Measurements from ENCODE around the gene FXYD1. TPM values are rescaled to one million over a fixed set of nuclear protein-coding genes. Genes with fewer than 3 reads are reported as not detected.

Gene FXYD1
- total and polyA plus RNA-seq, 2 of the 8 experiments (the other 6 are each of a cell fraction or from before 2014, with no cell fraction given) = 1.6 to 8.1 TPM

- H3K4me3 ChIP-seq (ENCODE audit: extremely low read depth in 1 of 4, insufficient read depth in 2 of 4, low read depth in 3 of 4, low read length in 4 of 4) = no peak overlapping the region
- H2AK5ac ChIP-seq (ENCODE audit: low read depth, low read length) = no peak overlapping the region
- H2BK5ac ChIP-seq (ENCODE audit: low read depth, low read length) = no peak overlapping the region
- H3K14ac ChIP-seq (ENCODE audit: insufficient read length) = no peak overlapping the region
- FAIRE-seq (no peak), DNase-seq (ENCODE audit: low read depth in 1 of 2, low spot score in 2 of 2) (no peak)
- H4K8ac ChIP-seq (ENCODE audit: extremely low read depth, insufficient read depth, low read length) = peak overlapping the region; percentile 4; the same call in 1 of the 2 replicates
- H3K18ac ChIP-seq (ENCODE audit: extremely low read depth, low read length) = 0 out of 2 replicates have a peak overlapping the region, but pooled peaks have one; percentile 7
- ChIA-PET POLR2A (ENCODE audit: partially characterized antibody) (interaction anchor here (1.1 to 1.4 kb wide), 5 partner anchors 13 to 44 kb away, joined by 3 to 4 read pairs (median 4); no protein-coding TSS in a partner anchor), CTCF (ENCODE audit: partially characterized antibody) (interaction anchor here (0.9 to 3.4 kb wide), 14 partner anchors 8 to 205 kb away, joined by 3 to 19 read pairs (median 6); partner anchors contain the start of genes FXYD5 and LGI4)
- H3K56ac ChIP-seq (replicated peaks; ENCODE audit: insufficient read length, low read depth, low read length) = no peak overlapping the region
- H3K4ac ChIP-seq (replicated peaks; ENCODE audit: insufficient read length, low read depth, low read length) = no peak overlapping the region
- H3K9ac ChIP-seq (replicated peaks in 1 of 4; ENCODE audit: extremely low read depth in 1 of 4, low read depth in 3 of 4, low read length in 3 of 4) = no peak overlapping the region
- no peak overlapping the region for H2BK120ac ChIP-seq (replicated peaks; ENCODE audit: low read depth, low read length)
- no peak overlapping the region for H4K5ac ChIP-seq (ENCODE audit: insufficient read length, low read depth, low read length)
- H3K9me3 ChIP-seq (ENCODE audit: insufficient read depth in 2 of 2, low read depth in 1 of 2, low read length in 1 of 2) = no peaks in the 10 kb centered on the region
- peaks cover 0 to 3% (median 1%) of the 10 kb centered on the region in 4 experiments; a peak in 3 of 7 replicates for H3K4me1 ChIP-seq (replicated peaks in 1 of 4; ENCODE audit: control insufficient read depth in 3 of 4, insufficient read depth in 4 of 4, low read length in 3 of 4)
- no peak overlapping the region for H3K27ac ChIP-seq (ENCODE audit: low read depth, low read length)
- H4K20me1 ChIP-seq (replicated peaks in 1 of 2; ENCODE audit: control insufficient read depth in 1 of 2, insufficient read depth in 2 of 2, low read length in 2 of 2) = no peaks in the 10 kb centered on the region
- H3K79me1 ChIP-seq (ENCODE audit: low read depth, low read length) = no peaks in the 10 kb centered on the region
- 90% methylated on average over 21 of the region's 21 CpGs; no CpG with 5 or more reads in 1 of the 2 experiments for WGBS, 2 experiments (ENCODE audit: extremely low coverage in 1 of 2, insufficient coverage in 1 of 2, insufficient read length in 1 of 2, insufficient replicate concordance in 2 of 2, low coverage in 1 of 2, low lambda C conversion rate in 2 of 2, missing lambda C conversion rate in 1 of 2)
- H3K79me2 ChIP-seq (ENCODE audit: control insufficient read depth in 1 of 2, insufficient read depth in 2 of 2, low read length in 2 of 2) = no peaks in the 10 kb centered on the region
- TF ChIP-seq POU5F1 (IDR thresholded peaks at IDR 0.05; ENCODE audit: low read depth, low read length) = no peak
- TF ChIP-seq PHF8 (conservative IDR thresholded peaks at IDR 0.05; ENCODE audit: low read depth, low read length) = no peak
- TF ChIP-seq SUZ12 (IDR thresholded peaks at IDR 0.05; ENCODE audit: low read length) = no peak
- no peak for TF ChIP-seq MAFK (IDR thresholded peaks at IDR 0.05; ENCODE audit: low read depth, low read length)
- no peak for TF ChIP-seq CHD1 (IDR thresholded peaks at IDR 0.05; ENCODE audit: low read depth, low read length)
- TF ChIP-seq CEBPB (IDR thresholded peaks at IDR 0.05; ENCODE audit: low read depth, low read length) = no peak
- TF ChIP-seq KDM1A (IDR thresholded peaks at IDR 0.05; ENCODE audit: borderline replicate concordance, low read length) = no peak
- TF ChIP-seq SP4 (IDR thresholded peaks at IDR 0.05; ENCODE audit: low read length) = no peak
- TF ChIP-seq YY1 (IDR thresholded peaks at IDR 0.05; ENCODE audit: low read depth, low read length) = no peak
- no peaks in the 10 kb centered on the region for H3K36me3 ChIP-seq (ENCODE audit: control insufficient read depth in 2 of 4, insufficient read depth in 4 of 4, low read length in 3 of 4)
- H4K91ac ChIP-seq (replicated peaks; ENCODE audit: insufficient read length, low read length) = no peak overlapping the region
- no peaks in the 10 kb centered on the region for H3K27me3 ChIP-seq (replicated peaks in 1 of 4; ENCODE audit: control insufficient read depth in 3 of 4, extremely low read depth in 1 of 4, insufficient read depth in 3 of 4, low read length in 3 of 4)
- no peak overlapping the region for H3K23ac ChIP-seq (ENCODE audit: insufficient read length)
- no peak overlapping the region for H2BK15ac ChIP-seq (ENCODE audit: low read length)
- H2AFZ ChIP-seq (ENCODE audit: low read length) = no peak overlapping the region
- H2BK20ac ChIP-seq (ENCODE audit: low read length) = no peak overlapping the region
- 0 out of 2 replicates have a peak overlapping the region, but pooled peaks have one; percentile 18 for H2BK12ac ChIP-seq (ENCODE audit: low read depth, low read length)
- H3K4me2 ChIP-seq (ENCODE audit: insufficient read depth in 1 of 2, low read depth in 2 of 2, low read length in 2 of 2) = no peak overlapping the region
- no peaks in the 10 kb centered on the region; the same call in 1 of the 2 replicates for H3K23me2 ChIP-seq (ENCODE audit: low read depth, low read length)
Measured at GRCh38 chr19:35099155-35099896, 39.3 kb upstream of the FXYD1 start.

Data from H1 (cell line).